Left kidney (tissue), 2 donors: ENCODE results near the gene GPATCH1. TPM values are rescaled to one million over a fixed set of nuclear protein-coding genes. Genes with fewer than 3 reads are reported as not detected.
"Not testable (repeated sequence)": the region's sequence is repeated elsewhere in the genome, so short reads cannot be mapped to it uniquely, and the experiment has no call there.

ENCODE experiments used
- DNase-seq: peaks from one replicate; pipeline ENCODE4 v3.0.0-alpha.2; 2013
- polyA plus RNA-seq: library from polyadenylated mRNA; unstranded; fragments of 120-200 nt; gene quantifications from one replicate; pipeline ENCODE4 v1.2.1, GENCODE V29; 2013; ENCODE audit not compliant: insufficient read length

GPATCH1 gene
- polyA plus RNA-seq, 1 donor: 17.3 TPM

- no peak for DNase-seq
Observed at GRCh38 chr19:33158365-33158764, 77.4 kb downstream of the GPATCH1 start.

- DNase-seq: no peak
Observed at GRCh38 chr19:33159149-33159548, 78.2 kb downstream of the GPATCH1 start.

- DNase-seq: no peak
Observed at GRCh38 chr19:33159893-33160292, 78.9 kb downstream of the GPATCH1 start.

- no peak for DNase-seq
Observed at GRCh38 chr19:33161201-33161600, 80.2 kb downstream of the GPATCH1 start.

- no peak for DNase-seq
Observed at GRCh38 chr19:33163481-33163880, 82.5 kb downstream of the GPATCH1 start.

- DNase-seq: not testable (repeated sequence)
Observed at GRCh38 chr19:33166037-33166436, 85.1 kb downstream of the GPATCH1 start.

- no peak for DNase-seq
Observed at GRCh38 chr19:33167438-33167837, 86.5 kb downstream of the GPATCH1 start.

GRCh38 chr19:33168528-33168927 lies 87.5 kb downstream of the GPATCH1 start:
- no peak for DNase-seq

- no peak for DNase-seq
Observed at GRCh38 chr19:33171222-33171795, 90.3 kb downstream of the GPATCH1 start.

- DNase-seq: no peak
Observed at GRCh38 chr19:33171916-33172359, 91.0 kb downstream of the GPATCH1 start.

- DNase-seq: no peak
Observed at GRCh38 chr19:33174186-33174585, 93.2 kb downstream of the GPATCH1 start.

GRCh38 chr19:33175156-33175782 lies 94.3 kb downstream of the GPATCH1 start:
- no peak for DNase-seq

GRCh38 chr19:33175886-33176669 lies 95.1 kb downstream of the GPATCH1 start:
- DNase-seq: no peak

GRCh38 chr19:33176670-33177416 lies 95.9 kb downstream of the GPATCH1 start:
- DNase-seq: peak; percentile 97

- DNase-seq: no peak
Observed at GRCh38 chr19:33177417-33177979, 96.5 kb downstream of the GPATCH1 start.

Other genes starting within 250 kb of the GPATCH1 start
- 15.4 TPM for gene SLC7A9, start 211.4 kb upstream of the GPATCH1 start, polyA plus RNA-seq
- gene CEP89, start 109.2 kb upstream of the GPATCH1 start, polyA plus RNA-seq: 38.3 TPM
- gene FAAP24, start 108.9 kb upstream of the GPATCH1 start, polyA plus RNA-seq: 3.6 TPM
- 20.4 TPM for gene RHPN2, start 16.3 kb upstream of the GPATCH1 start, polyA plus RNA-seq
- 2.0 TPM for gene WDR88, start 50.9 kb downstream of the GPATCH1 start, polyA plus RNA-seq
- gene LRP3, start 113.1 kb downstream of the GPATCH1 start, polyA plus RNA-seq: 16.3 TPM
- 0.47 TPM for gene SLC7A10, start 144.7 kb downstream of the GPATCH1 start, polyA plus RNA-seq
- 4.3 TPM for gene CEBPA, start 221.4 kb downstream of the GPATCH1 start, polyA plus RNA-seq